Activated T-helper 2 cell treated with anti-CD3 and anti-CD28 coated beads, Interferon-gamma antibody, Interleukin-2, Interleukin-4, amounts not matched to agents 10 μg/mL and 5 μg/mL and 100 μg/mL, durations not matched to agents 14 hours and 24 hours and 36 hours (primary cell): ENCODE results near the gene CST1. TPM values are rescaled to one million over a fixed set of nuclear protein-coding genes. Genes with fewer than 3 reads are reported as not detected.
"Not testable (repeated sequence)": the region's sequence is repeated elsewhere in the genome, so short reads cannot be mapped to it uniquely, and the experiment has no call there.

Experiments
- DNase-seq: peaks from one replicate; pipeline ENCODE4 v3.0.0; 2021; ENCODE audit warnings: low spot score
- H3K27ac Mint-ChIP-seq: one replicate; pipeline ENCODE4 v1.8.0; 2021; ENCODE audit warnings: mixed read lengths
- H3K27me3 Mint-ChIP-seq: one replicate; pipeline ENCODE4 v1.8.0; 2021; ENCODE audit warnings: low read depth, mixed read lengths
- H3K36me3 Mint-ChIP-seq: one replicate; pipeline ENCODE4 v1.8.0; 2021; ENCODE audit warnings: low read depth, mixed read lengths
- H3K4me1 Mint-ChIP-seq: one replicate; pipeline ENCODE4 v1.8.0; 2021; ENCODE audit warnings: low read depth, mixed read lengths
- H3K4me3 Mint-ChIP-seq: one replicate; pipeline ENCODE4 v1.8.0; 2021; ENCODE audit warnings: low read depth, mild to moderate bottlenecking, moderate library complexity, mixed read lengths
- H3K9me3 Mint-ChIP-seq: one replicate; pipeline ENCODE4 v1.8.0; 2021; ENCODE audit warnings: mixed read lengths
- intact Hi-C: fragments of 100-400 bp; cut with micrococcal nuclease; formaldehyde crosslinking; loops from one replicate; pipeline ENCODE4 v1.15.1; 2023
- total RNA-seq: library from RNA; stranded (reverse); gene quantifications from 2 replicates; pipeline ENCODE4 v1.2.3, GENCODE V29; 2022

The CST1 gene
- total RNA-seq, 1 donor from 2014 or later: not detected

DNA sequence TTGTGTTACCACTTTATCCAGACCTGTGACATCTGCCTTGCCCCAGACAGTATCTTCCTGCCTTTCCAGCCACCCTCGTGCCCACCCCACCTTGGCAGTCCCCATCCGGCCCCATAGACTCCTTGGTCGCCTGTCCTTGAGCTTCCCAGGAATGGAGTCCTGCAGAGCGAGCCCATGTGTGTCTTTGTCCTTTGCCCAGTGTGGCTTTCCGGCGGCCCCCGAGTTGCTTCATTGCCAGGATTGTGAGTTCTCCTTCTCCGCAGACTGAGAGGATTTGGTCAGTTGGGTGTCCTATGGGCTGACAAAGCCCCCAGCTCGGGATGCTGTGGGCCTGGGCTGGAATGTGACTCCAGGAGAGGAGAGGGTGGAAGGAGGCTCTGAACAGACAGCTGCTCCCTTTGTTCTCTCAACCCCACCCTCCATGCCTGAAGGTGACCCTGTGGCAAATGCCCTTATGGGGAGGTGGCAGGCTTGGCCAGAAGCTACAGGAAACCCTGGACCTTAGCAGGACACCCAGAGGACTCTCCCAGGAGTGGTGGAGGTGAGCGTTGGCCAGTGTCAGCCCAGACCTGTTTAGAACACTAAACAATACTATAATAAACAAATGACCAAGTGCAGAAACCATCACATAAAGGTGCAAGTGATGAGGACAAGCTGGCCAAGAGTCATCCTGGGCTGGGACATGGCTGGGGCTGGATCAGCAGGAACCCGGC, 1.9 kb upstream of the CST1 start:
- intact Hi-C loops: no loop called here
- no peak overlapping the region for H3K4me3 Mint-ChIP-seq
- no peaks in the 10 kb centered on the region for H3K27me3 Mint-ChIP-seq
- DNase-seq: no peak
- H3K36me3 Mint-ChIP-seq: no peaks in the 10 kb centered on the region
- no peaks in the 10 kb centered on the region for H3K9me3 Mint-ChIP-seq
- H3K4me1 Mint-ChIP-seq: no peaks in the 10 kb centered on the region
- no peak overlapping the region for H3K27ac Mint-ChIP-seq

- no peak overlapping the region for H3K27ac Mint-ChIP-seq
- intact Hi-C loops: no loop called here
- H3K4me3 Mint-ChIP-seq: no peak overlapping the region
- no peaks in the 10 kb centered on the region for H3K4me1 Mint-ChIP-seq
- no peaks in the 10 kb centered on the region for H3K27me3 Mint-ChIP-seq
- no peak for DNase-seq
- H3K9me3 Mint-ChIP-seq: no peaks in the 10 kb centered on the region
- no peaks in the 10 kb centered on the region for H3K36me3 Mint-ChIP-seq
Observed at GRCh38 chr20:23752019-23752418, 1.3 kb upstream of the CST1 start.

GRCh38 chr20:23749746-23750145, 989 bp downstream of the CST1 start:
- Mint-ChIP-seq H3K27ac (no peak overlapping the region), H3K27me3 (no peaks in the 10 kb centered on the region), H3K4me3 (no peak overlapping the region), H3K36me3 (no peaks in the 10 kb centered on the region), H3K9me3 (no peaks in the 10 kb centered on the region), H3K4me1 (no peaks in the 10 kb centered on the region)
- DNase-seq: no peak
- intact Hi-C loops: no loop called here

- DNase-seq, H3K36me3 Mint-ChIP-seq, H3K4me1 Mint-ChIP-seq, H3K9me3 Mint-ChIP-seq, intact Hi-C loops, H3K27me3 Mint-ChIP-seq, H3K4me3 Mint-ChIP-seq, H3K27ac Mint-ChIP-seq: not testable (repeated sequence)
Observed at GRCh38 chr20:23748975-23749374, 1.8 kb downstream of the CST1 start.

GRCh38 chr20:23747551-23747950, 3.2 kb downstream of the CST1 start:
- not testable (repeated sequence) for H3K36me3 Mint-ChIP-seq, DNase-seq, H3K9me3 Mint-ChIP-seq

GRCh38 chr20:23747092-23747491, 3.6 kb downstream of the CST1 start:
- H3K36me3 Mint-ChIP-seq, intact Hi-C loops, H3K9me3 Mint-ChIP-seq, H3K27me3 Mint-ChIP-seq, H3K4me3 Mint-ChIP-seq, DNase-seq, H3K4me1 Mint-ChIP-seq, H3K27ac Mint-ChIP-seq: not testable (repeated sequence)

More at GRCh38 chr20:23747551-23747950, 3.2 kb downstream of the CST1 start:
- H3K27me3 Mint-ChIP-seq, H3K4me3 Mint-ChIP-seq, intact Hi-C loops, H3K27ac Mint-ChIP-seq, H3K4me1 Mint-ChIP-seq: not testable (repeated sequence)

GRCh38 chr20:23746321-23746720, 4.4 kb downstream of the CST1 start:
- Mint-ChIP-seq H3K4me1 (no peaks in the 10 kb centered on the region), H3K27ac (no peak overlapping the region), H3K36me3 (no peaks in the 10 kb centered on the region), H3K27me3 (no peaks in the 10 kb centered on the region), H3K4me3 (no peak overlapping the region), H3K9me3 (no peaks in the 10 kb centered on the region)
- DNase-seq: no peak
- intact Hi-C loops: no loop called here

DNA sequence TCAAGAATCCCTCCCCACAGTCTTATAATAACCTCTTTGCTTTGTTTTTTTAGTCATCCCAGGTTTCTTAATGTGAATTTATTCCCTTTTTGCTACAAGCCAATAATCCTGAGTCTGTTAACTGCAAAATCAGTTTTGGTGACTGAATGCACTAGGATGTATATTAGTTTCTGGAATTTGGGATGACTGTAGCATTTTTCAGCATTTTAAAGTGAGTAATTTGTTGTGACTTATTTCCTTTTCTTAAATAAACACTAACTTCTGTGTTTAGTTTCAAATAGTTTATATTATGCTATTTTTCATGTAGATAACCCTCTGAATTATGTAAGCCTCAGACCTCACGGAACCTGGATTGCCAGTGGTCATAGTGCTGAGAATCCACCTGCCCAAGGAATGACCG, 5.5 kb downstream of the CST1 start:
- Mint-ChIP-seq H3K27me3 (no peaks in the 10 kb centered on the region), H3K4me3 (no peak overlapping the region), H3K4me1 (no peaks in the 10 kb centered on the region), H3K9me3 (no peaks in the 10 kb centered on the region), H3K27ac (no peak overlapping the region), H3K36me3 (no peaks in the 10 kb centered on the region)
- intact Hi-C loops: no loop called here
- DNase-seq: no peak

- Mint-ChIP-seq H3K36me3 (no peaks in the 10 kb centered on the region), H3K4me1 (no peaks in the 10 kb centered on the region), H3K4me3 (no peak overlapping the region)
Observed at GRCh38 chr20:23744817-23745216, 5.9 kb downstream of the CST1 start.

GRCh38 chr20:23735391-23735790, 15.3 kb downstream of the CST1 start:
- DNase-seq, H3K36me3 Mint-ChIP-seq, H3K9me3 Mint-ChIP-seq, H3K27ac Mint-ChIP-seq, H3K4me3 Mint-ChIP-seq, intact Hi-C loops, H3K4me1 Mint-ChIP-seq: not testable (repeated sequence)
- peaks cover 11% of the 10 kb centered on the region for H3K27me3 Mint-ChIP-seq

More at GRCh38 chr20:23744817-23745216, 5.9 kb downstream of the CST1 start:
- no peaks in the 10 kb centered on the region for H3K9me3 Mint-ChIP-seq
- no peak for DNase-seq
- H3K27me3 Mint-ChIP-seq: no peaks in the 10 kb centered on the region
- intact Hi-C loops: no loop called here
- H3K27ac Mint-ChIP-seq: no peak overlapping the region

GRCh38 chr20:23734949-23735348, 15.8 kb downstream of the CST1 start:
- intact Hi-C loops, H3K4me3 Mint-ChIP-seq, H3K27ac Mint-ChIP-seq, H3K4me1 Mint-ChIP-seq, H3K36me3 Mint-ChIP-seq, H3K9me3 Mint-ChIP-seq, DNase-seq: not testable (repeated sequence)
- peaks cover 11% of the 10 kb centered on the region for H3K27me3 Mint-ChIP-seq

DNA sequence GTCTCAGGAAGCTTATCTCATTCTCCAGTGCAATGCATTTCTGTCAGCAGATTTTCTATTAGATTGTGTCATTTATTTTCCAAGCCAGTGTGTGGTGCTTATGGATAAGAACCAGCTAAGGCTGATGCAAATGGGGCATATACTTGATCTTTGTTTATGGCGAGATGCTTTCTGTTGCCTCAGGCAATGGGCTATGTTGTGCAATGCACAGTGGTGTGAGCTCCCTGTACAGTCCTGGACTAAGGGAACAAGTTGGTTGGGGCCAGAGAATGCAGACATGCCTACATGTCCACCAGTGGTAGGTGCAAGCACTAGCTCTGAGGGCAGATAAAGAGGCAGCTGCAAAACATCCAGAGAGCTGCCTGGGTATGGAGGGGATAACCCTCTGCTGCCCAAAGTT, 16.3 kb downstream of the CST1 start:
- H3K27ac Mint-ChIP-seq, H3K9me3 Mint-ChIP-seq, H3K4me1 Mint-ChIP-seq, H3K36me3 Mint-ChIP-seq, DNase-seq, intact Hi-C loops, H3K4me3 Mint-ChIP-seq: not testable (repeated sequence)
- peaks cover 11% of the 10 kb centered on the region for H3K27me3 Mint-ChIP-seq

DNA sequence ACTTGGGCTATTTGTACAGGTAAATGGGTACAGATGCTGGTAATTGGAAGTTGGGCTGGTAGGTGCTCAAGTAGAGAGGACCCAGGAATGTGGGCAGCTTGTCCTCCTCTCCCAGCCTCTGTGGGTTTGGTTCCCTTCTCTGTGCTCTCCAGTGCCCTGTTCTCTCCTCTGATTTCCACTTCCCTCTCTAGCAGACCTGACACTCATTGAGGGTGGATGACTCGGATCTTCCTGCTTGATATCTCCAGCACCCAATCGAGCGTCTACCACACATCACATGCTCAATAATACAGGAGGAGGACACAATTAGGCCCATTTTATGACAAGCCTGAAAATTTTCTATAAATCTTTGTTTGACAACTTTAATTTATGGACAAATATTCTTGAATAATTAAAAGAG, 23.7 kb downstream of the CST1 start:
- Mint-ChIP-seq H3K27me3 (peaks cover 1% of the 10 kb centered on the region), H3K4me1 (no peaks in the 10 kb centered on the region), H3K9me3 (no peaks in the 10 kb centered on the region), H3K4me3 (no peak overlapping the region), H3K36me3 (no peaks in the 10 kb centered on the region), H3K27ac (no peak overlapping the region)
- no peak for DNase-seq
- intact Hi-C loops: no loop called here

GRCh38 chr20:23725102-23725501, 25.6 kb downstream of the CST1 start:
- no peak for DNase-seq
- Mint-ChIP-seq H3K4me3 (no peak overlapping the region), H3K9me3 (no peaks in the 10 kb centered on the region), H3K4me1 (no peaks in the 10 kb centered on the region), H3K27me3 (peaks cover 2% of the 10 kb centered on the region), H3K27ac (no peak overlapping the region), H3K36me3 (no peaks in the 10 kb centered on the region)
- intact Hi-C loops: no loop called here
